Activated CD8-positive, alpha-beta T cell treated with anti-CD3 and anti-CD28 coated beads for 36 hours (primary cell): ENCODE measurements around the gene GRID2. TPM values are rescaled to one million over a fixed set of nuclear protein-coding genes. Genes with fewer than 3 reads are reported as not detected.
"Not testable (repeated sequence)": the region's sequence is repeated elsewhere in the genome, so short reads cannot be mapped to it uniquely, and the experiment has no call there.

Experiments used
- ATAC-seq: fragments of 200-7000 bp; cut with Tn5 transposase; one replicate; pipeline ENCODE4 v1.10.0; 2021; ENCODE audit warnings: mild to moderate bottlenecking, moderate library complexity
- CTCF ChIA-PET: fragments of 350-600 bp; sonication (Branson Sonifier 250); formaldehyde crosslinking; loops from one replicate; lab custom pipeline; 2021; ENCODE audit warnings: antibody characterized with exemption; lab: Charles Lee
- POLR2A ChIA-PET: fragments of 350-600 bp; sonication (Branson Sonifier 250); formaldehyde crosslinking; loops from one replicate; lab custom pipeline; 2021; ENCODE audit warnings: antibody characterized with exemption; lab: Charles Lee
- DNase-seq: peaks from one replicate; pipeline ENCODE4 v3.0.0-alpha.2; 2020
- H3K27ac Mint-ChIP-seq: one replicate; pipeline ENCODE4 v1.8.0; 2021; ENCODE audit warnings: mild to moderate bottlenecking, mixed read lengths
- H3K27me3 Mint-ChIP-seq: one replicate; pipeline ENCODE4 v1.8.0; 2021; ENCODE audit warnings: mixed read lengths
- H3K36me3 Mint-ChIP-seq: one replicate; pipeline ENCODE4 v1.8.0; 2021; ENCODE audit warnings: low read depth, mixed read lengths
- H3K4me1 Mint-ChIP-seq: one replicate; pipeline ENCODE4 v1.8.0; 2021; ENCODE audit warnings: low read depth, mixed read lengths
- H3K4me3 Mint-ChIP-seq: one replicate; pipeline ENCODE4 v1.8.0; 2021; ENCODE audit warnings: mild to moderate bottlenecking, moderate library complexity, mixed read lengths
- H3K9me3 Mint-ChIP-seq: one replicate; pipeline ENCODE4 v1.8.0; 2021; ENCODE audit warnings: mixed read lengths
- intact Hi-C: fragments of 100-400 bp; cut with micrococcal nuclease; formaldehyde crosslinking; loops from one replicate; pipeline ENCODE4 v1.10.0; 2022
- total RNA-seq, 2 experiments: library from RNA; stranded (reverse); gene quantifications; one replicate each; pipeline ENCODE4 v1.2.3, GENCODE V29; 2021
- TF ChIP-seq, protein P1 (sequence below): fragments of 200-600 bp; IDR thresholded peaks from one replicate; pipeline ENCODE4 v1.8.0; 2022; ENCODE audit warnings: antibody characterized with exemption, mild to moderate bottlenecking

Gene GRID2
- total RNA-seq, 2 experiments from 2014 or later: not detected

GRCh38 chr4:92368653-92369052 is 64.9 kb downstream of the GRID2 start:
- no peaks in the 10 kb centered on the region for H3K27me3 Mint-ChIP-seq
- H3K36me3 Mint-ChIP-seq: no peaks in the 10 kb centered on the region
- no peaks in the 10 kb centered on the region for H3K4me1 Mint-ChIP-seq
- peaks cover 11% of the 10 kb centered on the region for H3K9me3 Mint-ChIP-seq
- no peak overlapping the region for H3K27ac Mint-ChIP-seq
- ATAC-seq: no peak
- CTCF ChIA-PET: no interaction called here
- no peak for DNase-seq
- H3K4me3 Mint-ChIP-seq: no peak overlapping the region
- intact Hi-C loops: no loop called here
- TF ChIP-seq, protein P1, sequence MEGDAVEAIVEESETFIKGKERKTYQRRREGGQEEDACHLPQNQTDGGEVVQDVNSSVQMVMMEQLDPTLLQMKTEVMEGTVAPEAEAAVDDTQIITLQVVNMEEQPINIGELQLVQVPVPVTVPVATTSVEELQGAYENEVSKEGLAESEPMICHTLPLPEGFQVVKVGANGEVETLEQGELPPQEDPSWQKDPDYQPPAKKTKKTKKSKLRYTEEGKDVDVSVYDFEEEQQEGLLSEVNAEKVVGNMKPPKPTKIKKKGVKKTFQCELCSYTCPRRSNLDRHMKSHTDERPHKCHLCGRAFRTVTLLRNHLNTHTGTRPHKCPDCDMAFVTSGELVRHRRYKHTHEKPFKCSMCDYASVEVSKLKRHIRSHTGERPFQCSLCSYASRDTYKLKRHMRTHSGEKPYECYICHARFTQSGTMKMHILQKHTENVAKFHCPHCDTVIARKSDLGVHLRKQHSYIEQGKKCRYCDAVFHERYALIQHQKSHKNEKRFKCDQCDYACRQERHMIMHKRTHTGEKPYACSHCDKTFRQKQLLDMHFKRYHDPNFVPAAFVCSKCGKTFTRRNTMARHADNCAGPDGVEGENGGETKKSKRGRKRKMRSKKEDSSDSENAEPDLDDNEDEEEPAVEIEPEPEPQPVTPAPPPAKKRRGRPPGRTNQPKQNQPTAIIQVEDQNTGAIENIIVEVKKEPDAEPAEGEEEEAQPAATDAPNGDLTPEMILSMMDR: no peak
- POLR2A ChIA-PET: no interaction called here

DNA sequence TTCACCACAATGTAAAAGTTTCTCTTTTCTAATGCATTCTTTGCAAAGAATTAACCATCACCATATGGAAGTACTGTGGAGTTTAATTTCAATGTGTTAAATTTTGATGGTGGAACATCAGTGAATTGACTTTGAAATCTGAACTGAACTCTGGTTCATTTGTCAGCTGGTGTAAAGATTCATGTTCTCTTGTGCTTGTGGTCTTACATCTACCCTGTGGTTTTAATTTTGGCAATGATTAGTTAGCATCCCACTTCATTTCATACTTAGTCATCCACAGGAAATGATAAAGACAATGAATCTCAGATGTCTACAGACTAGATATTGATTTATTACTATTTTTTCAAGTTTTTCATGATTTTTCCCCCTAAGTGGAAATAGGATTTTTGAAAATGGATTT is 77.8 kb downstream of the GRID2 start:
- H3K9me3 Mint-ChIP-seq: no peaks in the 10 kb centered on the region
- ATAC-seq (no peak), DNase-seq (no peak)
- H3K4me3 Mint-ChIP-seq: no peak overlapping the region
- H3K36me3 Mint-ChIP-seq: no peaks in the 10 kb centered on the region
- ChIA-PET CTCF (no interaction called here), POLR2A (no interaction called here)
- no peaks in the 10 kb centered on the region for H3K4me1 Mint-ChIP-seq
- TF ChIP-seq, protein P1: no peak
- H3K27ac Mint-ChIP-seq: no peak overlapping the region
- H3K27me3 Mint-ChIP-seq: no peaks in the 10 kb centered on the region
- intact Hi-C loops: no loop called here

GRCh38 chr4:92382128-92382527 is 78.4 kb downstream of the GRID2 start:
- Mint-ChIP-seq H3K9me3 (no peaks in the 10 kb centered on the region), H3K27ac (no peak overlapping the region), H3K36me3 (no peaks in the 10 kb centered on the region), H3K27me3 (no peaks in the 10 kb centered on the region), H3K4me3 (no peak overlapping the region), H3K4me1 (no peaks in the 10 kb centered on the region)
- ATAC-seq (no peak), DNase-seq (no peak)
- intact Hi-C loops: no loop called here
- TF ChIP-seq, protein P1: no peak
- ChIA-PET CTCF (no interaction called here), POLR2A (no interaction called here)

DNA sequence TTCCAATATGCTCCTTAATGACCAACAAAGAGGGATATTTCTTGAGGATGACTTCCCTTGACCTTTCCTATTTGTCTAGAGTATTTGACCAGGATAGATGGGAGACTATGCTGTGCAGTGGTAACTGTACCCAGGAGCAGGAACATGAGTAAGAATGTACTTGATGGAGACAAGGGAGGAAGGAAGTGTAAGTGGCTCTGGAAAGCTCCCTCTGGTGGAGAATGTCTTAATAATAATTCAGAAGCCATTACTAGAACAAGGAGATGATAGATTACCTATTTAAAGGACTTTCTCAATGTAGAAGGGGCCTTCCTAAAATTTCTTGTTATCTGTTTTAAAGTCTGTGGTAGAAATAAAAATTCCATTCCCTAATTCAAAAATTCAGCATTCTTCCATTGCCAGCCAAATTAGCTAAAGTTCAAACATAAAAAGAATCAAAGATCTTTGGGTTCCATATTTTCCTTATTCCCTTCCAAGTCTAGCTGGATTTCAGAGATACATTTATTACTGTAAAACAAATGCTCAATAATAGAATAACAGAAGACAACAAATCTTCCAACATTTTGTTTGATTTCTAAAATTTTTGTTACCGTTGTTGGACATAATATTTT is 83.8 kb downstream of the GRID2 start:
- Mint-ChIP-seq H3K9me3 (no peaks in the 10 kb centered on the region), H3K27me3 (no peaks in the 10 kb centered on the region), H3K4me1 (no peaks in the 10 kb centered on the region), H3K27ac (no peak overlapping the region), H3K36me3 (no peaks in the 10 kb centered on the region), H3K4me3 (no peak overlapping the region)
- ChIA-PET POLR2A (no interaction called here), CTCF (interaction anchor here (0.6 to 1.2 kb wide), 4 partner anchors 16 to 104 kb away, joined by 3 to 4 read pairs (median 4); no protein-coding TSS in a partner anchor)
- TF ChIP-seq, protein P1: no peak
- DNase-seq (no peak), ATAC-seq (no peak)
- intact Hi-C loops: no loop called here

GRCh38 chr4:92399032-92399431 is 95.3 kb downstream of the GRID2 start:
- POLR2A ChIA-PET: no interaction called here
- intact Hi-C loops: no loop called here
- no peak overlapping the region for H3K27ac Mint-ChIP-seq

GRCh38 chr4:92403525-92403924 is 99.8 kb downstream of the GRID2 start:
- POLR2A ChIA-PET, H3K9me3 Mint-ChIP-seq, DNase-seq, H3K27ac Mint-ChIP-seq, intact Hi-C loops, H3K4me3 Mint-ChIP-seq, H3K4me1 Mint-ChIP-seq, CTCF ChIA-PET, H3K27me3 Mint-ChIP-seq, ATAC-seq, H3K36me3 Mint-ChIP-seq: not testable (repeated sequence)

More at GRCh38 chr4:92399032-92399431, 95.3 kb downstream of the GRID2 start:
- Mint-ChIP-seq H3K4me3 (no peak overlapping the region), H3K36me3 (no peaks in the 10 kb centered on the region), H3K9me3 (peaks cover 7% of the 10 kb centered on the region), H3K4me1 (no peaks in the 10 kb centered on the region), H3K27me3 (no peaks in the 10 kb centered on the region)
- CTCF ChIA-PET: interaction anchor here (0.9 kb wide), 1 partner anchor 19 kb away, joined by 4 read pairs; no protein-coding TSS in a partner anchor
- TF ChIP-seq, protein P1: no peak
- DNase-seq (no peak), ATAC-seq (no peak)
